ENCODE measurements around the gene TYROBP.
"Not testable (repeated sequence)": the region's sequence is repeated elsewhere in the genome, so short reads cannot be mapped to it uniquely, and the experiment has no call there.

The TYROBP gene

GRCh38 chr19:35871611-35872010 lies 36.5 kb downstream of the TYROBP start:
- Histone ChIP-seq H3K9ac (ENCODE audit: low read length) (no peak overlapping the region), H3F3A (ENCODE audit: insufficient read depth) (no peaks in the 10 kb centered on the region), H3K9me2 (replicated peaks; ENCODE audit: insufficient read depth, low read length) (no peaks in the 10 kb centered on the region), H3K4me3 (ENCODE audit: insufficient read depth, low read length, poor library complexity, severe bottlenecking) (no peak overlapping the region), H2AFZ (ENCODE audit: low read depth, low read length, severe bottlenecking) (no peak overlapping the region), H3K9me3 (ENCODE audit: insufficient read depth, low read length) (no peaks in the 10 kb centered on the region), H3K79me2 (ENCODE audit: insufficient read depth, low read length) (no peaks in the 10 kb centered on the region), H3K36me3 (ENCODE audit: low read length) (no peaks in the 10 kb centered on the region), H4K20me1 (ENCODE audit: low read depth, low read length) (no peaks in the 10 kb centered on the region), H3K4me2 (ENCODE audit: low read depth, low read length, poor library complexity, severe bottlenecking) (no peak overlapping the region), H3K27ac (ENCODE audit: low read depth, low read length) (no peak overlapping the region), H3K27me3 (ENCODE audit: low read length) (no peaks in the 10 kb centered on the region)
- TF ChIP-seq CTCF (IDR thresholded peaks at IDR 0.05; ENCODE audit: insufficient read depth, low read length, poor library complexity, severe bottlenecking) (no peak), EZH2phosphoT487 (conservative IDR thresholded peaks at IDR 0.05; ENCODE audit: low read length) (no peak)

GRCh38 chr19:35870798-35871197 lies 37.3 kb downstream of the TYROBP start:
- Histone ChIP-seq H3K9me3 (ENCODE audit: insufficient read depth, low read length) (no peaks in the 10 kb centered on the region), H3K4me3 (ENCODE audit: insufficient read depth, low read length, poor library complexity, severe bottlenecking) (no peak overlapping the region), H4K20me1 (ENCODE audit: low read depth, low read length) (no peaks in the 10 kb centered on the region), H3K27ac (ENCODE audit: low read depth, low read length) (no peak overlapping the region), H3K27me3 (ENCODE audit: low read length) (no peaks in the 10 kb centered on the region), H3K79me2 (ENCODE audit: insufficient read depth, low read length) (no peaks in the 10 kb centered on the region), H3K9ac (ENCODE audit: low read length) (no peak overlapping the region), H3K4me2 (ENCODE audit: low read depth, low read length, poor library complexity, severe bottlenecking) (no peak overlapping the region), H3F3A (ENCODE audit: insufficient read depth) (no peaks in the 10 kb centered on the region), H3K36me3 (ENCODE audit: low read length) (no peaks in the 10 kb centered on the region), H3K9me2 (replicated peaks; ENCODE audit: insufficient read depth, low read length) (no peaks in the 10 kb centered on the region), H2AFZ (ENCODE audit: low read depth, low read length, severe bottlenecking) (no peak overlapping the region)
- TF ChIP-seq EZH2phosphoT487 (conservative IDR thresholded peaks at IDR 0.05; ENCODE audit: low read length) (no peak), CTCF (IDR thresholded peaks at IDR 0.05; ENCODE audit: insufficient read depth, low read length, poor library complexity, severe bottlenecking) (no peak)

GRCh38 chr19:35870124-35870736 lies 37.9 kb downstream of the TYROBP start:
- H3K27ac ChIP-seq (ENCODE audit: low read depth, low read length); H3K9me2 ChIP-seq (replicated peaks; ENCODE audit: insufficient read depth, low read length); H4K20me1 ChIP-seq (ENCODE audit: low read depth, low read length); H3K79me2 ChIP-seq (ENCODE audit: insufficient read depth, low read length); H3F3A ChIP-seq (ENCODE audit: insufficient read depth); H3K27me3 ChIP-seq (ENCODE audit: low read length); H3K9me3 ChIP-seq (ENCODE audit: insufficient read depth, low read length); H3K36me3 ChIP-seq (ENCODE audit: low read length): not testable (repeated sequence)
- peak overlapping the region; percentile 13; the same call in 1 of the 2 replicates for H3K9ac ChIP-seq (ENCODE audit: low read length)
- peak overlapping the region; percentile 52 for H3K4me3 ChIP-seq (ENCODE audit: insufficient read depth, low read length, poor library complexity, severe bottlenecking)
- peak overlapping the region; percentile 77 for H3K4me2 ChIP-seq (ENCODE audit: low read depth, low read length, poor library complexity, severe bottlenecking)
- peak overlapping the region; percentile 95 for H2AFZ ChIP-seq (ENCODE audit: low read depth, low read length, severe bottlenecking)

- no peaks in the 10 kb centered on the region for H3K79me2 ChIP-seq (ENCODE audit: insufficient read depth, low read length)
- H3K36me3 ChIP-seq (ENCODE audit: low read length): no peaks in the 10 kb centered on the region
- H3K27me3 ChIP-seq (ENCODE audit: low read length): no peaks in the 10 kb centered on the region
- no peak overlapping the region for H3K27ac ChIP-seq (ENCODE audit: low read depth, low read length)
- no peaks in the 10 kb centered on the region for H3K9me3 ChIP-seq (ENCODE audit: insufficient read depth, low read length)
- H2AFZ ChIP-seq (ENCODE audit: low read depth, low read length, severe bottlenecking): peak overlapping the region; percentile 95
- H3F3A ChIP-seq (ENCODE audit: insufficient read depth): no peaks in the 10 kb centered on the region
- H3K9ac ChIP-seq (ENCODE audit: low read length): peak overlapping the region; percentile 13; the same call in 1 of the 2 replicates
- H3K4me2 ChIP-seq (ENCODE audit: low read depth, low read length, poor library complexity, severe bottlenecking): peak overlapping the region; percentile 77
- peak overlapping the region; percentile 52 for H3K4me3 ChIP-seq (ENCODE audit: insufficient read depth, low read length, poor library complexity, severe bottlenecking)
- no peaks in the 10 kb centered on the region for H3K9me2 ChIP-seq (replicated peaks; ENCODE audit: insufficient read depth, low read length)
- H4K20me1 ChIP-seq (ENCODE audit: low read depth, low read length): no peaks in the 10 kb centered on the region
- no peak for TF ChIP-seq EZH2phosphoT487 (conservative IDR thresholded peaks at IDR 0.05; ENCODE audit: low read length)
- no peak for TF ChIP-seq CTCF (IDR thresholded peaks at IDR 0.05; ENCODE audit: insufficient read depth, low read length, poor library complexity, severe bottlenecking)
These were observed 38.6 kb downstream of the TYROBP start for GRCh38 chr19:35869327-35870123.

Measured in SU-DHL-6 (cell line).